Femur (tissue), 1 donor: ENCODE results near the gene ABHD16B.
A peak's percentile ranks its signal among the peaks of the same experiment; 100 is the strongest.

Experiments
- DNase-seq: peaks from one replicate; pipeline ENCODE4 v3.0.0-alpha.2; 2017

Gene ABHD16B

GRCh38 chr20:63861365-63861934, at the start of gene ABHD16B:
Gene ABHD16B, plus strand, starts transcription at chr20:63861498. Its CDS starts 43 bp downstream, at chr20:63861541.
- no peak for DNase-seq

GRCh38 chr20:63814891-63815614, 46.2 kb upstream of the ABHD16B start:
- DNase-seq, result no peak

- DNase-seq, result no peak
These were observed 45.6 kb upstream of the ABHD16B start for GRCh38 chr20:63815615-63816253.

DNA sequence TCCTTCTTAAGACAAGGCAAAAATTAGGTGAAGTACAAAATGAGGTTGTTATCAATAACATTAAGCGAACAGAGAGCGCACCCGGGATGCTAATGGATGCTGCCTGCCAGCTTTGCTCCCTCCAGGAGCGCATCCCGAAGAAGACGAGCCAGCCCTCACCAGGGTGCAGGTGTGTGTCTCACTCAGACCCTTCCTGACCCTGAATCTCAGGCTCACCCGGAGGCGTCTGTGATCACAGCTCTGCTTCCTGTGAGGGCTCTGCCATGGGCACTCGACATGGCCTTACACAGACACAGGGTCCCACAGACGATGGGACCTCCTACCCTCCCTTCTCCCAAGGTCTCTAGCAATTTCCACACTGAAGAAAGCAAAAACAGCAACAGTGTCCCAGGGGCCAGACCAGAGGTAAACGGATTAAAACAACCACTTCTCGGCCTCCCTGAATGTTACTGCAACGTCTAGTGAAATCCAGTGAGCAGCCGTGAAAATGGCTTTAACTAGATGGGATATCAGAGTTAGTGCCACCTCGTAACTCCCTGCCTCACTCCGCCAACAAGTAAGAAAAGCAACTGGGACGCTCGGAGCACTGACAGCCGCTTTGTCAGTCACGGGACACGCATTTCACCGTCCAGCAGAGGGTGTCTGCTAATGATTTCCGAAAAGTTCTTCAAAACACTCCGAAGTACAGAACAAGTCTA, 41.9 kb upstream of the ABHD16B start:
- peak; percentile 53 for DNase-seq

GRCh38 chr20:63821811-63822210, 39.5 kb upstream of the ABHD16B start:
- DNase-seq, result no peak

GRCh38 chr20:63822276-63822696, 39.0 kb upstream of the ABHD16B start:
- no peak for DNase-seq

DNA sequence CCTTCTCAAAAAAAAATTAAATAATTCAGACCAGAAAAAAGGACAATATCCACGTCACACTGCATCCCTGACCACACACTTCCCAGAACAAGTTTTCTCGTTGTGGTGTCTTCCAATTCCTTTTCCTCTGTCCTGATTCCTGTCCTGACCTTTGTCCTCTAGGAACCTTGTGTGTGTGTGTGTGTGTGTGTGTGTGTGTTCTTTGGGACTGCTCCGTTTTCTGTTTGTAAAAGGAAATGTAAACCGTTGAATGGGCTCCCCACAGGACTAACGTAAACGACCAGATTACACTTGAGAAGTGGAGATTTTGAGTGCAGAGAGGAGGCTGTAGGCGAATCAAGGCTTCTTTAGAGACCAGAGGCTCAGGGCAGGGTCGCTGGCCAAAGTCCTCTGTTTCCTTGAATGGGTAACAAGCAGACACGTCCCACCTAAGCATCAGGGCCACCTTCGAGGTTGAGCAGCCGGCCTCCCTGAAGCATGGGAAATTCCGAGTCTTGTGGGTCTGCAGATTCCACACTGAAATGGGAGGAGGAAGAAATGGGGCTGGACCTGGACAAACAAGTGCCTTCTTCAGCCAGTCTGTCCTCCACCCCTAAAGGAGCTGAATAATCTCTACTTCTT, 37.5 kb upstream of the ABHD16B start:
- no peak for DNase-seq

- no peak for DNase-seq
These were observed 35.8 kb upstream of the ABHD16B start for GRCh38 chr20:63825331-63826118.

DNA sequence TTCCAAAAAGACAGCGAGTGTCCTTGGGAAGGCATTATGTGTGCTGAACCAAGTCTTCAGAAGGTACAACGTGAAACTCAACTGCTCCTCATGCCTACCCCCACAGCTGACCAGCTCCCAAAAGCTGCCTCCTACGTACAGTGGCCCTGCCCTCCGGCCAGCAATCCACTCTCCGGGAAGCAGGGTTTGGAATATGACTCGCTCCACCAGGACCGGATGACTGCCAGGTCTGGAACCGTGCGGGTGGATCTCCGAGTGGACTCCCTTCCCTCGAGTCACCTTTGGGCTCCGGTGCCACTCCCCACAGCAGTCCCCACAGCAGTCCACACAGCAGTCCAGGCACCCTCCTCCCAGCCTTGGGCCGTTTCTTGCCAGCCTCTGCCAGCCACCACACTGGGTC, 34.5 kb upstream of the ABHD16B start:
- no peak for DNase-seq

DNA sequence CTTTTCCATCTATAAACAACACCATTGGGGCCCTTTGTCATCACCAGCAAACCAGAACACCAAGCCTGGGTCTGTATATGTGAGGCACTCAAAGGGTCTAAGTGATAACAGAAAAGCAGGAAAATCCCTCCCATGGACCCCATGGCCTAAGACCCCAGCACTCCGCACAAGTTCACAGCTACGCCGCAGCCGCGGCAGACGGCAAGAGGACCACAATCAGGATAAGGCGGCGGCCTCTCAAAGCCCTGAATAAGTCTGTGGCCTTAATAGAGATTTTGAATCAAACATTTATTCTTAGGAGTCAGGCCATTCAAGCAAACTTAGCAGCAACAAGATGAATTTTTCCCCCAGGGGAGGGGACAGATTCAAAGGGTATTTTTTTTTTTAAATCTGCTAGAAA, 33.2 kb upstream of the ABHD16B start:
- DNase-seq, result no peak

GRCh38 chr20:63828545-63828944, 32.8 kb upstream of the ABHD16B start:
- no peak for DNase-seq

DNA sequence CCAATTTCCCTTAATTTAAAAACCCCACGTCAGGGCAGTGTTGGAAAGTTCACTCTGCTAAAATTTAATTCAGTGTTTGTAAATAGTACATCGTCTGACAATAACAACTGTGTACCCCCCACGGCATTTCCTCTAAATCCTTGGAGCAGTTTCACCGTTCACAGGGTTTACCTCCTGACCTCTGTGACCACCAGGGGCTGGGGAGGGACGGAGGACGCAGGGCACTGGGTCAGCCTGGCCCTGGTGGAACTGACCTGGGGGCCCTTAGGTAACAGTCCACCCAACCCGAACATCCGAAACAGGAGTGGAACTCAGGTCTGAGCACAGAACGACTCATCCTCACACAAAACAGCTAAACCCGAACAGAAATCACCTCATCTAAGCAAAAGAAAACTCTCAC, 32.3 kb upstream of the ABHD16B start:
- no peak for DNase-seq

- DNase-seq, result no peak
These were observed 31.7 kb upstream of the ABHD16B start for GRCh38 chr20:63829603-63829944.

DNA sequence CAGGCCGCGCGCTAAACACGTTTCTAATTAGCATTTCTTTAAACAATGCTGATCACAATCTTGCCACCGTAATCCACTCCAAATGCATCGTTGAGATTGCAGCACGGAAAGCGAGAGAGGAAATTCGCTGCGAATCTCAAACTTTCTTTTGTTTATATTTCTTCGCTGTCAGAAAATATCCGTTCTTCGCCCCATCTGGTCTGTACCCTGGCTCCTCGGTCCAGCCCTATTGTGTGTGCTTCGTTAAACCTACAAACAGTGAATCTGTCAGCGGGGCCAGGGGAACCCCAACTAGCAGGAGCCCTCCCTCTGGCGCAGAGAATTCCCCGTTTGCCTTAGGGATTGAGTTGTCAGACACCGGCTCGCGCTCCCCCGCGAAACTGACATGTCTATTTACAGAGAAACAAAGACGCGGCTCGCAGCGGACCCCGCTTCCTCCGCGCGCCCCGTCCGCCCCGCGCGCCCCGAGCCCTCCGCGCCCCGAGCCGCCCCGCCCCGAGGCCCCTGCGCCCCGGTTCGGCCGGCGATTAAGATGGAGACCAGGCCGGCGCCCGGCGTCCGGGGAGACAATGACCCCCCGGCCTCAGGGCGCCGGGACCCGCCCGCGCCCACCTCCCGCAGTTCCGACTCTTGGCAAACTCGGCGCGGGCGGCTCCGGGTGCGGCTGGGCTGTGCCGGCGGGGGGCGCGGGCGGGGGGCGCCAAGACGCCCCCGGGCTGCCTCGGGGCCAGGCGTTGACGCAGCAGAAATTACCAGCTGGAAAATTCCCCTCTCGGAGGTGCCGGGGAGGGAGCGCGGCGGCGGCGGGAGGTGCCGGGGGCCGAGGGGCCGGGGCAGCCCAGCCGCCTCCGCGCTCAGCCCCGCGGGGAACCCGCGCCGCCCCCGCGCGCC, 31.1 kb upstream of the ABHD16B start:
- DNase-seq, result no peak

DNA sequence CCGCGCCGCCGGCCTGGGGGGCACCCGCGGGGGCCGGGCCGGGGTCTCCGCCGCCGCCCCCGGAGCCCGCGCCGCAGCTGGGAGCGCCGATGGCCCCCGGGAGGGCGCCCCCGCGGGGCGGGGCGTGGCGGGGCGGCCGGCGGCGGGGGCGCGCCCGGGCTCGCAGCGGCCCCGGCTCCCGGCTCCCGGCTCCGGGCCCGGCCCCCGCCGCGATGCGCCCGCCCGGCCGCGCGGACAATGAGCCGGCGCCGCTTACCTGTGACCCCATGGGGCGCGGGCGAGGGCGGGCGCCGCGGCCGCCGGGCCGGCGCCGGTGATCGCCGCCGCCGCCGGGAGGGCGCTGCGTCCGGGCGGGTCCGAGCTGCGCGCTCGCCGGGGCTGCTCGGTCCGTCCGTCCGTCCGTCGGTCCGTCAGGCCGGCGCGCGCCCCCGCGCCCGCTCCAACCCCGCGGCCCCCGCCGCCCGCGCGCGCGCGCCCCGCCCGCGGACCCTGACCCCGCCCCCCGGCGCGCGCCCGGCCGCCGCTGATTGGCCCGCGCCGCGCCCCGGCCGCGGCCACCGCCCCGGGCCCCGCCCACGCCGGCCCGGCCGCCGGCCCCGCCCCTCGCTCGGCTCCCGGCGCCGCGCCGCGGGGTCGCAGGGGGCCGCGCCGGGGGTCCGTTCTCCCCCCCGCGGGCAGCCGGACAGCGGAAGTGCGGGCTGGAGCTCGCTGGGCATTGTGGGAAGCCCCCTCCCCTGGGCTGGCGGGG, 30.3 kb upstream of the ABHD16B start, which contains the start of gene ZBTB46:
ZBTB46 (minus strand) TSS at position 424 of the 748 bp plus-strand sequence. CDS start 40,507 bp downstream, outside the sequence.
- peak; percentile 56 for DNase-seq

DNA sequence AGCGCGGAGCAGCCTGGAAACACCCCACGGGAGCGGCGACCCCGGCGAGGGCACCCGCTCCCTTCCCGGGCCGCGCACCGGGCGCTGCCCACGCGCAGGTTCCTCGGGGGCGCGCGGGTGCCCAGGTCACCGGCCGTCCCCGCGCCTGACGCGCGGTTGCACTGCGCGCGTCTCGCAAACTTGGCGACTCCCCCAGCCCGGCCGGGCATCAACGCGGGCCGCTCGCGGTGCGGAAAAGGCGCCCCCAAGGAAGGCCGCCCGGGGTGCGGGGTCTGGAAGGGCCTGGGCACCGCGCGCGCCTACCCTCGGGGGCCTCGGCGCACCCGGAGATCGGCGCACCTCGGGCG, 29.7 kb upstream of the ABHD16B start:
- DNase-seq, result peak; percentile 33

GRCh38 chr20:63831993-63832686, 29.2 kb upstream of the ABHD16B start:
- peak; percentile 44 for DNase-seq

GRCh38 chr20:63833776-63834490, 27.4 kb upstream of the ABHD16B start:
- DNase-seq, result peak; percentile 29

DNA sequence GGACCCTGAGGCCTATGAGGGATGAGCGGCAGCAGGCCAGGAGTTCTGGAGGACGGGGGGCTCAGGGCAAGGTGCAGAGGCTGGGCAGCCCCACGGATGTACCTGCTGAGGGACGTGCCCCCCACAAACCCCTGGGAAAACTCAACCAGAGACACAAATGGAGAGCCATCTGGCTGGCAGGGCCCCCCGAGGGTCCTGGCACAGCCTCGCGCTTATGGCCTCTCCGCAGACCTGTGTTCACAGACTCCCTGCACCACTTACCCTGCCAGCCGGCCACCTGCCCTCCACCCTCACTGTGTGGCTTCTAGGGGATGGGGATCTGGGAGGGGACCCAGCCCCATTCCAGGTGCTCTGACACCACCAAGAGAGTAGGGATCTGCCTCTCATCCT, 26.8 kb upstream of the ABHD16B start:
- peak; percentile 36 for DNase-seq
